ENCODE data around the gene EXOC4.

DNA sequence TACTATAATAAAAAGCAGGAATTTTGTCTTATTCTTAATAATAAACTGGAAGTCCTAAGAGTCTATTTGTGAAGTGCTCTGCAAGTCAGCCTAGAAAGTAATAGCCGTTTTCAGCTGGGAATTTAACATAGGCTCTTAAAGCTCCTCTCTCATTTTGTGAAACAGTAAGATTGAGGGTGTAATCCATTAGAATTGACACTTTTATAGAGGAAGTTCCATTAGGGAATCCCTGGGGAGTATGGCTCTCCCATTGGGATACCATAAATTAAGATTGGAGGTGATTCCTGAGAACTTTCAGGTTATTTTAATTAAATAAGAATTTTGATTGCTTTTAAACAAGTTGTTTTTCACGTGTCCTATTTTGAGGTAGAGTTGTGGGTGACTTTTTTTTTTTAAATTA lies 68.0 kb downstream of the EXOC4 start:
- TF ChIP-seq CTCF (IDR thresholded peaks at IDR 0.05) (no peak), POLR2AphosphoS5 (IDR thresholded peaks at IDR 0.05; ENCODE audit: low read depth, low read length) (no peak)
- TF ChIP-seq, protein P1, sequence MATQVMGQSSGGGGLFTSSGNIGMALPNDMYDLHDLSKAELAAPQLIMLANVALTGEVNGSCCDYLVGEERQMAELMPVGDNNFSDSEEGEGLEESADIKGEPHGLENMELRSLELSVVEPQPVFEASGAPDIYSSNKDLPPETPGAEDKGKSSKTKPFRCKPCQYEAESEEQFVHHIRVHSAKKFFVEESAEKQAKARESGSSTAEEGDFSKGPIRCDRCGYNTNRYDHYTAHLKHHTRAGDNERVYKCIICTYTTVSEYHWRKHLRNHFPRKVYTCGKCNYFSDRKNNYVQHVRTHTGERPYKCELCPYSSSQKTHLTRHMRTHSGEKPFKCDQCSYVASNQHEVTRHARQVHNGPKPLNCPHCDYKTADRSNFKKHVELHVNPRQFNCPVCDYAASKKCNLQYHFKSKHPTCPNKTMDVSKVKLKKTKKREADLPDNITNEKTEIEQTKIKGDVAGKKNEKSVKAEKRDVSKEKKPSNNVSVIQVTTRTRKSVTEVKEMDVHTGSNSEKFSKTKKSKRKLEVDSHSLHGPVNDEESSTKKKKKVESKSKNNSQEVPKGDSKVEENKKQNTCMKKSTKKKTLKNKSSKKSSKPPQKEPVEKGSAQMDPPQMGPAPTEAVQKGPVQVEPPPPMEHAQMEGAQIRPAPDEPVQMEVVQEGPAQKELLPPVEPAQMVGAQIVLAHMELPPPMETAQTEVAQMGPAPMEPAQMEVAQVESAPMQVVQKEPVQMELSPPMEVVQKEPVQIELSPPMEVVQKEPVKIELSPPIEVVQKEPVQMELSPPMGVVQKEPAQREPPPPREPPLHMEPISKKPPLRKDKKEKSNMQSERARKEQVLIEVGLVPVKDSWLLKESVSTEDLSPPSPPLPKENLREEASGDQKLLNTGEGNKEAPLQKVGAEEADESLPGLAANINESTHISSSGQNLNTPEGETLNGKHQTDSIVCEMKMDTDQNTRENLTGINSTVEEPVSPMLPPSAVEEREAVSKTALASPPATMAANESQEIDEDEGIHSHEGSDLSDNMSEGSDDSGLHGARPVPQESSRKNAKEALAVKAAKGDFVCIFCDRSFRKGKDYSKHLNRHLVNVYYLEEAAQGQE (IDR thresholded peaks at IDR 0.05; ENCODE audit: insufficient read depth in 1 of 2, low read depth in 2 of 2, low read length in 1 of 2): no peak

Measured in Panc1 (cell line).